ENCODE data around the gene ERVK3-1.
"Not testable (repeated sequence)": the region's sequence is repeated elsewhere in the genome, so short reads cannot be mapped to it uniquely, and the experiment has no call there.

ERVK3-1 gene

DNA sequence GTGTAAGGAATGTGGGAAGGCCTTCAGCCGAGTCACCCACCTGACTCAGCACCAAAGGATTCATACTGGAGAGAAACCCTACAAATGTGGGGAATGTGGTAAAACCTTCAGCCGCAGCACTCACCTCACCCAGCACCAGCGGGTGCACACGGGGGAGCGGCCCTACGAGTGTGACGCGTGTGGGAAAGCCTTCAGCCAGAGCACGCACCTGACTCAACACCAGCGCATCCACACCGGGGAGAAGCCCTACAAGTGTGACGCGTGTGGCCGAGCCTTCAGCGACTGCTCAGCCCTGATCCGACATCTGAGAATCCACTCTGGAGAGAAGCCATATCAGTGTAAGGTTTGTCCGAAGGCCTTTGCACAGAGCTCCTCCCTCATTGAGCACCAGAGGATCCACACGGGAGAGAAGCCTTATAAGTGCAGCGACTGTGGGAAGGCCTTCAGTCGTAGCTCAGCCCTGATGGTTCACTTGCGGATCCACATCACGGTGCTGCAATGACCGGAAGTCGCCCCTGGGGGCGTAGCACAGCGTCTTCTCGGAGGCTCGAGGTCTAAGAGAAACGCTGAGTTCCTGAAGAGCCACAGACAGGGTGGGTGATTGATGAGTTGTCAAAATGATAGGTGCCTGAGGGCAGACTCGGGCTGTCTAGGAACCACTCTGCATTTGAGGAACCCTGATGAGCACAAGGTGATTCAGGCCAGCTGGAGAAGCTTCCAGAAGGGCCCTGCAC, 33.8 kb downstream of the ERVK3-1 start:
- in situ Hi-C loops (cut with HindIII; ENCODE audit: low sequenced_read_pairs), result no loop called here

DNA sequence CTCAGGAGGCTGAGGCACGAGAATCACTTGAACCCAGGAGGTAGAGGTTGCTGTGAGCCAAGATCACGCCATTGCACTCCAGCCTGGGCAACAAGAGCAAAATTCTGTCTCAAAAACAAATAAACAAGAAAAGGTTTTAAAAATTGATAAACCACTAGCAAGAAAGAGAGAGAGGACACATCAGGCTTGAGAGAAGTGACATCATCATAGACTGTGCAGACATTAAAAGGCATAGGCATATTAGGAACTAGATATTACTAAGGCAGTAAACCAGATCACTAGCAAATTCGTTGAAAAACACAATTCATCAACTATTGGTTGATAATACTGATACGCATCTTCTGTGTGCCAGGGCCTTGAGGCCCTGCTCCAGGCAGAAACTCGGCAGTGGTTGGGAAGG, 40.4 kb downstream of the ERVK3-1 start:
- in situ Hi-C loops (cut with HindIII; ENCODE audit: low sequenced_read_pairs), result no loop called here

- in situ Hi-C loops (cut with HindIII; ENCODE audit: low sequenced_read_pairs), result no loop called here
These were observed 42.1 kb downstream of the ERVK3-1 start for GRCh38 chr19:58346961-58347929.

DNA sequence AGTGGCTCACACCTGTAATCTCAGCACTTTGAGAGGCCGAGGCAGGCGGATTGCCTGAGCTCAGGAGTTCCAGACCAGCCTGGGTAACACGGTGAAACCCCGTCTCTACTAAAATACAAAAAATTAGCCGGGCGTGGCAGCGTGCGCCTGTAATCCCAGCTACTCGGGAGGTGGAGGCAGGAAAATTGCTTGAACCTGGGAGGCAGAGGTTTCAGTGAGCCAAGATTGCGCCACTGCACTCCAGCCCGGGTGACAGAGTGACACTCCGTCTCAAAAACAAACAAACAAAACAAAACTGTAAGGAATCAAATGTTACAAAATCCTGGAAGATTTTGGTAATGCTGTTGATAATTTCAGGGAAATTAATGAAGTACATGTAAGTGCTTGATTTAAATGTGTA, 42.9 kb downstream of the ERVK3-1 start:
- in situ Hi-C loops (cut with HindIII; ENCODE audit: low sequenced_read_pairs), result not testable (repeated sequence)

DNA sequence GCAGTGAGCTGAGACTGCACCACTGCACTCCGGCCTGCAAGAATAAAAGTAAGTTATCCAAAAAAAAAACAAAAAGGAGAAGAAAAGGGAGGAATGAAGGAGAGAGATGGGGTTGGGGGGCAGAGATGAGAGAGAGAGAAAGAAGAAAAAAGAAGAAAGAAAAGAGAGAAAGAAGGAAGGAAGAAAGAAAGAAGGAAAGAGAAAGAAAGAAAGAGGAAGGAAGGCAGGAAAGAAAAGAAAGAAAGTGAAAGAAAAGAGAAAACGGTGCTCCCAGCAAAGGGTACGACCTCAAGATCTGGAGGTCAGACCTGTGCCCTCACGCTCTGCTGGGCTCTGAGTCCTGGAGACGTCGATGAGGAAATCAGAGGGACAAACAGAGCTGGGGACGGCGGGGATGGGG, 44.4 kb downstream of the ERVK3-1 start:
- in situ Hi-C loops (cut with HindIII; ENCODE audit: low sequenced_read_pairs), result no loop called here

- in situ Hi-C loops (cut with HindIII; ENCODE audit: low sequenced_read_pairs), result no loop called here
These were observed 45.1 kb downstream of the ERVK3-1 start for GRCh38 chr19:58350001-58350861.

GRCh38 chr19:58350871-58351557, 45.8 kb downstream of the ERVK3-1 start:
- in situ Hi-C loops (cut with HindIII; ENCODE audit: low sequenced_read_pairs), result no loop called here

DNA sequence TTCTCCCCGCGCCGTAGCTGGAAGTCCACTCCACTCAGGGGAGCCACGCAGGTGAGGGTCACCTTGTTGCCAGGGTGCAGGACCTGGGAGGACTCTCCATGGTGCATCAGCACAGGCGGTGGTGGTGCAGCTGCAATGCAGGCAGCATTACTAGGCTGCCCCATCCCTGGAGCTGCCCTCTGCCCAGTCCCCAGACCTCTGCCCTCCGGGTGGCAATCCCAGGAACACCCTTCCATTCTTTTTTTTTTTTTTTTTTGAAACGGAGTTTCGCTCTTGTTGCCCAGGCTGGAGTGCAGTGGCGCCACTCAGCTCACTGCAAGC, 46.3 kb downstream of the ERVK3-1 start:
- in situ Hi-C loops (cut with HindIII; ENCODE audit: low sequenced_read_pairs), result no loop called here

- in situ Hi-C loops (cut with HindIII; ENCODE audit: low sequenced_read_pairs), result no loop called here
These were observed 47.0 kb downstream of the ERVK3-1 start for GRCh38 chr19:58351990-58352755.

- in situ Hi-C loops (cut with HindIII; ENCODE audit: low sequenced_read_pairs), result no loop called here
These were observed 47.8 kb downstream of the ERVK3-1 start, which contains the start of gene A1BG for GRCh38 chr19:58352760-58353671. A1BG (minus strand) TSS chr19:58353492; CDS start chr19:58353437, 55 bp downstream.

DNA sequence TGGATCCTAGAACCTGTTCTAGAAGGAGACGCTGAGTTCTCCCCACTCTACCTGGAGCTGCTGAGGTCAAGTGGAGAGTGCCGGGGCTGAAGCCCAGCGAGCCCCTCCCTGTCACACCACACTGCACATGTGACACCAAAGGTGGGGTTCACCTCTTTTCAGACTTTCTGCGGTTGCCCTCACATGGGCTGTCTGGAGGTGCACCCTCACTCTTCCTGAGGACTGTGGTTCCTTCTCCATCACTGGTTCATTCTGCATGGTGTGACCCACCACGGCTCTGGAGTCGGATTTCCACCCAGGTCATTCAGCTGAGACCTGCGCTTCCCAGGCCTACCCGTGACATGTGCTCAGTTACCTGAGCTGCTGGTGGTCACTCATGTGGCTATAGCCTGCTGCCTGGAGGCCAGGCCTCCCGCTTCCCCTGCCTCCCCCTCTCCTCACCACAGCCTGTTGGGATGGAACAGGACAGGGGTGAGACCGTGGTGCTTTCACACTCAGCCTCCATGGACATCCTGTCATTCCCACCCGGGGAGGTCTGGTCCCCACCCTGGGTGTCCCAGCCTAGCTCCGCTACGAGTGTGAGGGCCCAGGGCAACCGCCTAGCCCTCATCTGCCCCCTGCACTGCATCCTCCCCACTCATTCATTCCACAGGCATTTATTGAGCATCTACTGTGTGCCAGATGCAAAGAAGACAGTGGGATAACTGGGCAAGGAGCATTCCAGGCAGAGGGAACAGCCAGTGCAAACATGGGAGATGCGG, 48.7 kb downstream of the ERVK3-1 start:
- in situ Hi-C loops (cut with HindIII; ENCODE audit: low sequenced_read_pairs), result no loop called here

GRCh38 chr19:58354478-58355030, 49.4 kb downstream of the ERVK3-1 start:
- in situ Hi-C loops (cut with HindIII; ENCODE audit: low sequenced_read_pairs), result no loop called here

GRCh38 chr19:58355215-58355796, 50.1 kb downstream of the ERVK3-1 start:
- in situ Hi-C loops (cut with HindIII; ENCODE audit: low sequenced_read_pairs), result no loop called here

GRCh38 chr19:58355908-58356765, 51.0 kb downstream of the ERVK3-1 start:
- in situ Hi-C loops (cut with HindIII; ENCODE audit: low sequenced_read_pairs), result no loop called here

- in situ Hi-C loops (cut with HindIII; ENCODE audit: low sequenced_read_pairs), result no loop called here
These were observed 51.7 kb downstream of the ERVK3-1 start for GRCh38 chr19:58356766-58357480.
